Spleen (tissue), 11 donors: ENCODE data around the gene DMXL1. TPM values are rescaled to one million over a fixed set of nuclear protein-coding genes. Genes with fewer than 3 reads are reported as not detected.

ENCODE experiments used
- DNase-seq: peaks from one replicate; pipeline ENCODE4 v3.0.0-alpha.2; 2020
- H3K27ac ChIP-seq, 8 donors: fragments of 200-600 bp; sonication (generic) in 7 of 8; 1 replicate in 4 of 8; 2 replicates in 4 of 8; pipeline versions ENCODE4 v1.5.0 to v1.8.0; 2016 to 2021; ENCODE audit warnings: inconsistent platforms in 4 of 8, mild to moderate bottlenecking in 4 of 8, moderate library complexity in 1 of 8
- H3K27me3 ChIP-seq, 7 donors: fragments of 200-600 bp; sonication (generic) in 6 of 7; replicated peaks in 1 of 7; 1 replicate in 4 of 7; 2 replicates in 3 of 7; pipeline versions ENCODE4 v1.5.0 to v1.8.0; 2016 to 2021; ENCODE audit warnings: inconsistent platforms in 3 of 7, mild to moderate bottlenecking in 1 of 7
- H3K36me3 ChIP-seq, 6 donors: fragments of 200-600 bp; sonication (generic) in 5 of 6; 1 replicate in 4 of 6; 2 replicates in 2 of 6; pipeline versions ENCODE4 v1.5.0 to v1.8.0; 2016 to 2021; ENCODE audit warnings: inconsistent platforms in 2 of 6
- H3K4me1 ChIP-seq, 6 donors: fragments of 200-600 bp; sonication (generic) in 5 of 6; 1 replicate in 3 of 6; 2 replicates in 3 of 6; pipeline versions ENCODE4 v1.5.0 to v1.8.0; 2016 to 2021; ENCODE audit warnings: inconsistent platforms in 3 of 6
- H3K4me3 ChIP-seq, 8 donors: fragments of 200-600 bp; sonication (generic) in 7 of 8; 1 replicate in 4 of 8; 2 replicates in 4 of 8; pipeline versions ENCODE4 v1.5.0 to v1.8.0; 2016 to 2021; ENCODE audit warnings: inconsistent platforms in 4 of 8, mild to moderate bottlenecking in 4 of 8, moderate library complexity in 2 of 8
- H3K9me3 ChIP-seq, 8 donors: fragments of 200-600 bp; sonication (generic) in 7 of 8; 1 replicate in 4 of 8; 2 replicates in 4 of 8; pipeline versions ENCODE4 v1.5.0 to v1.8.0; 2016 to 2021; ENCODE audit warnings: inconsistent platforms in 4 of 8
- POLR2A ChIP-seq, 3 donors: fragments of 450-650 bp; IDR thresholded peaks; one replicate each; pipeline ENCODE4 v1.5.1; 2017; ENCODE audit warnings: antibody characterized with exemption in 3 of 3, mild to moderate bottlenecking in 1 of 3
- POLR2AphosphoS5 ChIP-seq, 3 donors: sonication (generic); formaldehyde crosslinking; IDR thresholded peaks; one replicate each; pipeline ENCODE4 v1.5.1; 2017; ENCODE audit warnings: antibody characterized with exemption in 3 of 3
- WGBS, 5 donors: extraction: QIAGEN DNeasy Blood & Tissue Kit in 3 of 5; methylation state at CpG; one replicate each; pipeline versions ENCODE4 v1.1.5 to v1.1.7; 2013 to 2018; 5-methylcytosine and 5-hydroxymethylcytosine counted together
- intact Hi-C: fragments of 100-400 bp; cut with DNase I; formaldehyde crosslinking; loops from one replicate; pipeline ENCODE4 v1.15.0; 2023; ENCODE audit warnings: low total_unique reads
- polyA plus RNA-seq, 3 donors: library from polyadenylated mRNA; stranded (reverse); fragments of 200-250 nt; gene quantifications; one replicate each; pipeline ENCODE4 v1.2.1, GENCODE V29; 2013
- total RNA-seq, 7 donors: library from RNA; depleted of rRNA in 3 of 7; stranded (reverse); fragments of >200 nt in 3 of 7; fragmentation: NEBNext Ultra II Directional in 4 of 7; extraction: Animal tissue kit (Norgen Biotek cat#: 25700) in 4 of 7; gene quantifications; one replicate each; pipeline versions ENCODE4 v1.1.0 to v1.2.1, GENCODE V29; 2016 to 2021
- TF ChIP-seq, protein P1 (sequence below), 11 experiments: fragments of 200-600 bp in 7 of 11; fragments of 450-650 bp in 4 of 11; sonication (generic) in 4 of 11; IDR thresholded peaks in 8 of 11; conservative IDR thresholded peaks in 3 of 11; 1 replicate in 7 of 11; 2 replicates in 4 of 11; pipeline versions ENCODE4 v1.4.0 to v1.8.0; 2016 to 2021; ENCODE audit warnings: antibody characterized with exemption in 11 of 11, inconsistent platforms in 4 of 11, mild to moderate bottlenecking in 1 of 11
- donor health status: healthy with polysubstance abuse.
- donor health status: DM: no; HTN: no; CAD: no; lungs with moderate emphysema.
- donor health status: DM: no; HTN: no; CAD: no.
- donor health status: Bipolar disorder and iron deficiency.
- donor health status: healthy.
- donor health status: DM: no; HTN: no; CAD: no.
- donor health status: DM: yes; HTN: yes; CAD: no.

Gene DMXL1
- total and polyA plus RNA-seq, 10 donors = 19.3 to 89.9 (median 72.0) TPM

DNA sequence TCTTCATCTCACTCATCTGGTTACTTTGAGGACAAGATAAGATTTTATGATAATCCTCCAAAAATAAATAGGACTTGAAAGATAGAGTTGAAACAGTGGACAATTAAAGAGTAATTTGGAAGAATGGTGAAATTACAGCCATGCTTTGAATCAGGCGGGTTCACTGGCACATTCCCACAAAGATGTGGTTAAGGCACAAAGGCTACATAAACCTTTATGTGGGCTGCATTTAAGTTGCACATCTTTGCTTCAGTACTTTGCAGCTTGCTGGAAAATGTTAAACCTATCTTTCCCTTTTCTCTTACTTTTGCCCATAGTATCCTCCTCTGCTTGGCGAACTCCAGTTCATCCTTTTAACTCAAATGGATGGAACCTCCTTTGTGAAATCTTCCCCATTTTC, 192.8 kb downstream of the DMXL1 start:
- no peaks in the 10 kb centered on the region for H3K36me3 ChIP-seq
- TF ChIP-seq POLR2A (IDR thresholded peaks at IDR 0.05) (no peak), POLR2AphosphoS5 (IDR thresholded peaks at IDR 0.05) (no peak)
- TF ChIP-seq, protein P1, sequence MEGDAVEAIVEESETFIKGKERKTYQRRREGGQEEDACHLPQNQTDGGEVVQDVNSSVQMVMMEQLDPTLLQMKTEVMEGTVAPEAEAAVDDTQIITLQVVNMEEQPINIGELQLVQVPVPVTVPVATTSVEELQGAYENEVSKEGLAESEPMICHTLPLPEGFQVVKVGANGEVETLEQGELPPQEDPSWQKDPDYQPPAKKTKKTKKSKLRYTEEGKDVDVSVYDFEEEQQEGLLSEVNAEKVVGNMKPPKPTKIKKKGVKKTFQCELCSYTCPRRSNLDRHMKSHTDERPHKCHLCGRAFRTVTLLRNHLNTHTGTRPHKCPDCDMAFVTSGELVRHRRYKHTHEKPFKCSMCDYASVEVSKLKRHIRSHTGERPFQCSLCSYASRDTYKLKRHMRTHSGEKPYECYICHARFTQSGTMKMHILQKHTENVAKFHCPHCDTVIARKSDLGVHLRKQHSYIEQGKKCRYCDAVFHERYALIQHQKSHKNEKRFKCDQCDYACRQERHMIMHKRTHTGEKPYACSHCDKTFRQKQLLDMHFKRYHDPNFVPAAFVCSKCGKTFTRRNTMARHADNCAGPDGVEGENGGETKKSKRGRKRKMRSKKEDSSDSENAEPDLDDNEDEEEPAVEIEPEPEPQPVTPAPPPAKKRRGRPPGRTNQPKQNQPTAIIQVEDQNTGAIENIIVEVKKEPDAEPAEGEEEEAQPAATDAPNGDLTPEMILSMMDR (IDR thresholded peaks at IDR 0.05 in 8 of 11, conservative IDR thresholded peaks at IDR 0.05 in 3 of 11) = no peak
- no peaks in the 10 kb centered on the region for H3K27me3 ChIP-seq
- H3K4me3 ChIP-seq = no peak overlapping the region
- H3K27ac ChIP-seq = no peak overlapping the region
- H3K4me1 ChIP-seq = peaks cover 0 to 12% (median 7%) of the 10 kb centered on the region in 6 donors
- peaks cover 4 to 50% (median 27%) of the 10 kb centered on the region in 8 donors for H3K9me3 ChIP-seq
- WGBS, 5 donors = 81 to 96% (median 95%) methylated on average over 2 of the region's 2 CpGs
- no peak for DNase-seq
- intact Hi-C loops = loop anchor here (10.0 kb wide), 1 partner anchor 279 kb away; the partner anchor contains the start of gene DTWD2

DNA sequence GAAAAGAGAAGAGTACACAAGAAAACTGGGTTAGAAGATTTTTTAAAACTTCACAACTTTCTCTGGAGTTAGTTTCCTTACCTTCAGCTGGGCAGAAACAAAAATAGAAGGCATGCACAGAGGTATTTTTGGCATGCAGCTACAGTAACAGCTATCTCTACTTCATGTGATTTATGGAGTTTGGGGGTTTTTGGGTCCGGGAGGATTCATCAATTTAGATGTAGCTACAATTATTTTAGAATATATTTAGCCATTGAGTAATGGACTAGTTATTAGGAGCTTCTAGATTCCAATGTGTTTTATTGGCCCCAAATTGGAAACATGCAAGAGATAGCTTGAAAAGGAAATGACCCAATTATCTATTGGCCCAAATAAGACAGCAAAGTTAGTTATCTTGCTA, 193.3 kb downstream of the DMXL1 start:
- H3K4me1 ChIP-seq = peaks cover 0 to 15% (median 8%) of the 10 kb centered on the region in 6 donors
- no peaks in the 10 kb centered on the region for H3K27me3 ChIP-seq
- DNase-seq = no peak
- 0 to 2% (median 0%) methylated on average over 1 of the region's 1 CpG for WGBS, 5 donors
- TF ChIP-seq POLR2AphosphoS5 (IDR thresholded peaks at IDR 0.05) (no peak), POLR2A (IDR thresholded peaks at IDR 0.05) (no peak)
- TF ChIP-seq, protein P1 (IDR thresholded peaks at IDR 0.05 in 8 of 11, conservative IDR thresholded peaks at IDR 0.05 in 3 of 11) = no peak
- no peak overlapping the region for H3K4me3 ChIP-seq
- intact Hi-C loops = loop anchor here (10.0 kb wide), 1 partner anchor 279 kb away; the partner anchor contains the start of gene DTWD2
- no peaks in the 10 kb centered on the region for H3K36me3 ChIP-seq
- peaks cover 4 to 44% (median 24%) of the 10 kb centered on the region in 8 donors for H3K9me3 ChIP-seq
- no peak overlapping the region for H3K27ac ChIP-seq

DNA sequence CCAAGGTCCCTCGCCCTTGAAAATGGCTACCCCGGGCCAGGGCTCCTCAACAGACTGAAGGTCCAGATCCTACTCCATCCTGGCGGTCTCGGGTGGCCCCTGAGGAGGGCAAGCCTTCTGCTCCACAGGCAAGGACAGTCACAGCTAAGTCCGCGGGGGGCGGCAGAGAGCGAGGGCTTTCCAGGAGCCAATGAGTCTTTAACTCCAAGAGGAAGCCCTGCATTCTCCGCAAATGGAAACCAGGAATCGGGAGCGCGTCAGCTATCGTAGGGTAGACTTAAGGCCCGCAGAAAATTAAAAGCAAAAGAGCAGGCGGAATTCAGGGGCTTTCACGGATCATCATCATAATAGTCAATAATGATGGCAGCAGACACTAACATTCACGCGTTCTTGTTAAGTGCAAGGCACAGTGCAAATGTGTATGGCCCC, 197.1 kb downstream of the DMXL1 start:
- peak; percentile 96 for DNase-seq
- peaks cover 0 to 12% (median 7%) of the 10 kb centered on the region in 8 donors for H3K9me3 ChIP-seq
- peak overlapping the region; percentile 89 to 98 (median 96) for H3K27ac ChIP-seq
- peak overlapping the region; percentile 64 to 97 (median 86) for H3K4me3 ChIP-seq
- WGBS, 5 donors = 3 to 6% (median 5%) methylated on average over 18 of the region's 18 CpGs
- H3K27me3 ChIP-seq = no peaks in the 10 kb centered on the region
- no peaks in the 10 kb centered on the region for H3K36me3 ChIP-seq
- TF ChIP-seq, protein P1 (IDR thresholded peaks at IDR 0.05 in 8 of 11, conservative IDR thresholded peaks at IDR 0.05 in 3 of 11) = peak in 8 of 11 experiments; percentile 23 to 69 (median 34)
- TF ChIP-seq POLR2A (IDR thresholded peaks at IDR 0.05) = no peak
- H3K4me1 ChIP-seq = peaks cover 15 to 52% (median 41%) of the 10 kb centered on the region in 6 donors
- intact Hi-C loops = loop anchor here (10.0 kb wide), 1 partner anchor 283 kb away; the partner anchor contains the start of gene DTWD2

DNA sequence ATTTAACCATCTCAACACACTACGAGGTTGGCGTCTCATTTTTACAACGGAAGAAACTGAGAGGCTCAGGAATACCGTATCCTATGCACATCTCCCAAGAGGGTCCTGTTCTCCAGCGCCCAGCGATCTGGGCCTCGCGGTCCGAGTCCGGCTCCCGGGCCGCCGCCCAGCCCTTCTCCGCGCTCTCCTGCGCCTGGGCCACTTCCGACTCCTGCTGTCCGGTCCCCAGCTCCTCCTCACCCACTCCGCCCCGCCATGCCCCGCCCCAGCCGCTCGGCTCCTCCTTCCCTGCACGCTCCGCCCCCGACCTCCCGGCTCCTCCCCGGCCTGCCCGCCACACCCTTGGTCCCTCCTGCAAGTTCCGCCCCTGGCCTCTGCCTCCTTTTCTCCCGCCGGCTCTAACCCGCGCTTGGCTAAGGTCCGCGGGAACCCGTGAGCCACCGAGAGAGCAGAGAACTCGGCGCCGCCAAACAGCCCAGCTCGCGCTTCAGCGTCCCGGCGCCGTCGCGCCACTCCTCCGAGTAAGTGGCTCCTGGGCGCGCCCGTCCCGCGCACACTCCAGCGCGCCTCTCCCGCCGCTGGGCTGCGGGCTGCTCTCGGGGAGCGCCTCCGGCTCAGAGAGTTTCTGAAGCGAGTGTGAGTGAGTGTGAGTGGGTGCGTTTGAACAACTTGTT, 197.6 kb downstream of the DMXL1 start:
- TF ChIP-seq, protein P1 (IDR thresholded peaks at IDR 0.05 in 8 of 11, conservative IDR thresholded peaks at IDR 0.05 in 3 of 11) = peak in 4 of 11 experiments; percentile 1 to 42 (median 15)
- TF ChIP-seq POLR2A (IDR thresholded peaks at IDR 0.05) (peak in 2 of 3 donors; percentile 13 to 81), POLR2AphosphoS5 (IDR thresholded peaks at IDR 0.05) (peak; percentile 91 to 94 (median 93))
- H3K4me1 ChIP-seq = peaks cover 20 to 58% (median 46%) of the 10 kb centered on the region in 6 donors
- WGBS, 5 donors = 0 to 1% (median 0%) methylated on average over 32 to 65 of the region's 65 CpGs
- H3K36me3 ChIP-seq = no peaks in the 10 kb centered on the region
- peak overlapping the region; percentile 64 to 97 (median 86) for H3K4me3 ChIP-seq
- intact Hi-C loops = loop anchor here (10.0 kb wide), 1 partner anchor 284 kb away; the partner anchor contains the start of gene DTWD2
- peak; percentile 100 for DNase-seq
- peaks cover 0 to 6% (median 2%) of the 10 kb centered on the region in 8 donors for H3K9me3 ChIP-seq
- peak overlapping the region; percentile 89 to 98 (median 96) for H3K27ac ChIP-seq
- H3K27me3 ChIP-seq = no peaks in the 10 kb centered on the region
